Parathyroid adenoma (tissue), 2 donors: Measurements from ENCODE around the gene MAN1A1.
"Not testable (repeated sequence)": the region's sequence is repeated elsewhere in the genome, so short reads cannot be mapped to it uniquely, and the experiment has no call there.

Source experiments
- H2AFZ ChIP-seq: fragments of 300-600 bp; sonication (generic); one replicate; pipeline ENCODE4 v1.7.0; 2017; ENCODE audit warnings: antibody characterized with exemption, mild to moderate bottlenecking
- H3K27ac ChIP-seq: fragments of 300-600 bp; sonication (generic); one replicate; pipeline ENCODE4 v1.7.0; 2017
- H3K27me3 ChIP-seq: fragments of 300-600 bp; sonication (generic); one replicate; pipeline ENCODE4 v1.7.0; 2017; ENCODE audit warnings: low read length; ENCODE audit not compliant: control insufficient read depth, insufficient read depth
- H3K36me3 ChIP-seq: fragments of 300-600 bp; sonication (generic); one replicate; pipeline ENCODE4 v1.7.0; 2017; ENCODE audit warnings: low read length; ENCODE audit not compliant: control insufficient read depth, insufficient read depth
- H3K4me1 ChIP-seq: fragments of 300-600 bp; sonication (generic); one replicate; pipeline ENCODE4 v1.7.0; 2017; ENCODE audit warnings: control low read depth
- H3K4me2 ChIP-seq: fragments of 300-600 bp; sonication (generic); one replicate; pipeline ENCODE4 v1.7.0; 2017; ENCODE audit warnings: low read length
- H3K4me3 ChIP-seq: fragments of 300-600 bp; sonication (generic); one replicate; pipeline ENCODE4 v1.7.0; 2017; ENCODE audit warnings: low read depth, low read length
- H3K79me2 ChIP-seq: fragments of 300-600 bp; sonication (generic); one replicate; pipeline ENCODE4 v1.7.0; 2017; ENCODE audit warnings: control low read depth
- H3K9ac ChIP-seq: fragments of 300-600 bp; sonication (generic); one replicate; pipeline ENCODE4 v1.7.0; 2017; ENCODE audit warnings: mild to moderate bottlenecking
- H3K9me3 ChIP-seq: fragments of 300-600 bp; sonication (generic); one replicate; pipeline ENCODE4 v1.7.0; 2017; ENCODE audit warnings: low read length; ENCODE audit not compliant: control insufficient read depth
- TF ChIP-seq, protein P1 (sequence below): fragments of 300-600 bp; sonication (generic); IDR thresholded peaks from one replicate; pipeline ENCODE4 v1.7.0; 2017; ENCODE audit warnings: antibody characterized with exemption, mild to moderate bottlenecking
- donor health status: primary hyperparathyroidism.

The MAN1A1 gene

DNA sequence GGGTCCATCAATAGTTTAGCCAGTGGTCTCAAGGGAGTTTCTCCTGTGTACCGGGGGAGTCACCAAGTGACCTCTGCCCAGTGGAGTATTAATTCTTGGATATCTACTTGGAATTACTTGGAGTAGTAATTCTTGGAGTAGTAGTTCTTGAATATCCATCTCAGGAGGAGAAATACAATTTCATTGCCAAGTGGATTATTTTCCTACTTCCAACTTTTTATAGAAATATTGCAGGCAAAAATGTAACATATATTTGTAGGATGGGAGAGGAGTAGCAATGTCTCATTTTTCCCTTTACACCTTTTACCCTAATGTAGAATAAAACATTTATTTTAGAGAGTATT lies 179.5 kb downstream of the MAN1A1 start:
- H3K9ac ChIP-seq: no peak overlapping the region
- H3K4me2 ChIP-seq: peak overlapping the region; percentile 29
- no peaks in the 10 kb centered on the region for H3K79me2 ChIP-seq
- no peak overlapping the region for H2AFZ ChIP-seq
- no peaks in the 10 kb centered on the region for H3K27me3 ChIP-seq
- peaks cover 8% of the 10 kb centered on the region for H3K4me1 ChIP-seq
- H3K27ac ChIP-seq: no peak overlapping the region
- TF ChIP-seq, protein P1, sequence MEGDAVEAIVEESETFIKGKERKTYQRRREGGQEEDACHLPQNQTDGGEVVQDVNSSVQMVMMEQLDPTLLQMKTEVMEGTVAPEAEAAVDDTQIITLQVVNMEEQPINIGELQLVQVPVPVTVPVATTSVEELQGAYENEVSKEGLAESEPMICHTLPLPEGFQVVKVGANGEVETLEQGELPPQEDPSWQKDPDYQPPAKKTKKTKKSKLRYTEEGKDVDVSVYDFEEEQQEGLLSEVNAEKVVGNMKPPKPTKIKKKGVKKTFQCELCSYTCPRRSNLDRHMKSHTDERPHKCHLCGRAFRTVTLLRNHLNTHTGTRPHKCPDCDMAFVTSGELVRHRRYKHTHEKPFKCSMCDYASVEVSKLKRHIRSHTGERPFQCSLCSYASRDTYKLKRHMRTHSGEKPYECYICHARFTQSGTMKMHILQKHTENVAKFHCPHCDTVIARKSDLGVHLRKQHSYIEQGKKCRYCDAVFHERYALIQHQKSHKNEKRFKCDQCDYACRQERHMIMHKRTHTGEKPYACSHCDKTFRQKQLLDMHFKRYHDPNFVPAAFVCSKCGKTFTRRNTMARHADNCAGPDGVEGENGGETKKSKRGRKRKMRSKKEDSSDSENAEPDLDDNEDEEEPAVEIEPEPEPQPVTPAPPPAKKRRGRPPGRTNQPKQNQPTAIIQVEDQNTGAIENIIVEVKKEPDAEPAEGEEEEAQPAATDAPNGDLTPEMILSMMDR: no peak
- no peaks in the 10 kb centered on the region for H3K36me3 ChIP-seq
- H3K9me3 ChIP-seq: no peaks in the 10 kb centered on the region
- H3K4me3 ChIP-seq: no peak overlapping the region

DNA sequence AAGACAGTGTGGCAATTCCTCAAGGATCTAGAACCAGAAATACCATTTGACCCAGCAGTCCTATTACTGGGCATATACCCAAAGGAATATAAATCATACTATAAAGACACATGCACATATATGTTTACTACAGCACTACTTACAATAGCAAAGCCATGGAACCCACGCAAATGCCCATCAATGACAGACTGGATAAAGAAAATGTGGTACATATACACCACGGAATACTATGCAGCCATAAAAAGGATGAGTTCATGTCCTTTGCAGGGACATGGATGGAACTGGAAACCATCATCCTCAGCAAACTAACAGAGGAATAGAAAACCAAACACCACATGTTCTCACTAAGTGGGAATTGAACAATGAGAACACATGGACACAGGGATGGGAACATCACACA lies 180.2 kb downstream of the MAN1A1 start:
- H3K36me3 ChIP-seq, H3K9ac ChIP-seq, H3K9me3 ChIP-seq, H3K4me3 ChIP-seq, H3K4me1 ChIP-seq, H2AFZ ChIP-seq, H3K27me3 ChIP-seq, H3K27ac ChIP-seq, H3K4me2 ChIP-seq, H3K79me2 ChIP-seq: not testable (repeated sequence)

DNA sequence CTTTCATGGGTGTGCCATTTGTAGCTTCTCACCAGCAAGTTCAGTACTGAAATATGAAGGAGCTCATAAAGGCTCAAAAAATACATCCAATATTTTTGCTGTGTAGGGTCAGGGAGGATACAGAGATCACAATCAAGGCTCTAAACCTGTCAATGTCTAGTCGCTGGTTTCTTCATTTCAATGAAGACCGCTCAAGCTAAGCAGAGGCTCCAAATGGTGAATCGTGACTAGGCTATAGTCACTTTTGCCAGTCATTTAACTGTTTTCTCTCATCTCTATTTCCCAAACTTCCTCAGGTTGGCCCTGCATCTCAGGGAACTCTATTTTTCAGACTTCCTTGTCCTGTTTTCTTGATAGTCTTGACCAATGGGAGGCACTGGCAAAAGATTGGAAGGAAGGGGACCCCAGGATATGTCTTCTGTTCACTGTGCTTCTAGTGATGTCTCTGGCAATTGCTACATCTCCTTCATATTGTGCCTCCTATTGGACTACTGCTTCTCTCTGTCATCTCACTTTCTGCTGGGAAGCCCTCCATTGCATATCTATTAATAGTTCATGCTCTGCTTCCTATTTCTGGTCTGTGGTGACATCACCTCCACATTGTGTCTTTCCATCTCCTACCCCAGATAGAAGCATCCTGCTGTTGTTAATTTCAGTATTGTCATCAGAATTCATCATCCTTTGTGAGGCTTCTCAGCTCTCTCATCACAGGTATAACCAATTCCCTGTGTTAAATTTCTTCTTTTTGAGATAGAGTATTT lies 183.4 kb downstream of the MAN1A1 start:
- Histone ChIP-seq H3K4me1 (peaks cover 5% of the 10 kb centered on the region), H3K79me2 (no peaks in the 10 kb centered on the region), H3K27ac (no peak overlapping the region), H3K9ac (no peak overlapping the region), H3K4me2 (no peak overlapping the region), H3K4me3 (no peak overlapping the region), H3K9me3 (no peaks in the 10 kb centered on the region), H3K36me3 (no peaks in the 10 kb centered on the region), H3K27me3 (no peaks in the 10 kb centered on the region), H2AFZ (no peak overlapping the region)
- TF ChIP-seq, protein P1: no peak

DNA sequence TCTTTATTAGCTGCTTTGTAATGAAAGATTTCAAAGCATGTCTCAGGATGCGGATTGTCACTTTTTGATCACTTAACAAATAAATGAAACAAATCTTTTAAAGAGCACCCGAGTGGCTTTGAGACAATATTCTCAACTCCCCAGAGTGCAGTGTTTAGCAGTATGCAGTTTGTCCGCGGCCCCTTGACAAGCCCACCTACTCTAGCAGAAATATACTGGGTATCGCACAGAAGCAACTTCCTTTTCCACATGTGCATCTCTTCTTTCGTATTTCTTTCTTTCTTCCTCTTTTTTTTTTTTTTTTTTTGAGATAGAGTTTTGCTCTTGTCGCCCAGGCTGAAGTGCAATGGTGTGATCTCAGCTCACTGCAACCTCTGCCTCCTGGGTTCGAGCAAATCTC lies 186.6 kb downstream of the MAN1A1 start:
- Histone ChIP-seq H3K27me3 (no peaks in the 10 kb centered on the region), H3K4me2 (no peak overlapping the region), H3K79me2 (no peaks in the 10 kb centered on the region), H2AFZ (no peak overlapping the region), H3K9ac (no peak overlapping the region), H3K4me1 (no peaks in the 10 kb centered on the region), H3K9me3 (no peaks in the 10 kb centered on the region), H3K36me3 (no peaks in the 10 kb centered on the region), H3K4me3 (no peak overlapping the region), H3K27ac (no peak overlapping the region)
- TF ChIP-seq, protein P1: no peak

DNA sequence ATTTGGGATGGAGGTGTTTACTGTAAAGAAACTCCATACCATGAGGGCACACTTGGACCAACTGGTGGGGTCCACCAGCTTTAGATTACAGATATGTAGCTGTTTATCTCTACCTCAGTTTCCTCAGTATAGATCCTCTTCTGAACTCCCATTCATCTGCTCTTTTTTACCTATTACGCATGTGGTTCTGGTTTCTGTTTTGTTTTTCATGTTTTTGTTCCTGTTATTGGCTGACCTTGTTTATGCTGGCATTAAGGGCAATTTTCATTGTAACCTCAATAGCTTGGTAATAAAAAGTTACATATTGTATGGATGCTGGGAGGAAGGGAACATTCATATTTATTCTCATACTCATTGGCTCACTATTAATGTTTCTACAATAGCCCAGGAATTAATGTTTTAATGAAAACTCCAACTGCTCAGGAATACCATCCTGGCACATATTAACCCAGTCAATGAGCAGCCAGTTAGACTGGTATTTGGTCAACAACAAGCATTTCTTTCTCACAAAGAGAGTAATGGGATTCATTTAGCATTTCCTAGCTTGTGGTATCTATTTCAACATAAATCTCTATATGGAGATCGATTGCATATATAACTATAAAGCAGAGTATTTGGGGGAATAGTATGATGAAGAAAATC lies 187.3 kb downstream of the MAN1A1 start:
- Histone ChIP-seq H3K27me3 (no peaks in the 10 kb centered on the region), H3K9ac (no peak overlapping the region), H3K27ac (no peak overlapping the region), H3K4me1 (no peaks in the 10 kb centered on the region), H3K36me3 (no peaks in the 10 kb centered on the region), H3K4me3 (no peak overlapping the region), H3K79me2 (no peaks in the 10 kb centered on the region), H3K4me2 (no peak overlapping the region), H2AFZ (no peak overlapping the region), H3K9me3 (no peaks in the 10 kb centered on the region)
- TF ChIP-seq, protein P1: no peak
